GM12875 (cell line): Measurements from ENCODE around the gene UNKL.

ENCODE experiments used
- H3K4me3 ChIP-seq: one replicate; pipeline ENCODE4 v1.5.1; 2011; ENCODE audit warnings: low read depth, low read length, control low read depth
- TF ChIP-seq, protein P1 (sequence below): IDR thresholded peaks from 2 replicates; pipeline ENCODE4 v1.5.1; 2011; ENCODE audit warnings: low read depth, mild to moderate bottlenecking, control low read depth, inconsistent platforms, low read length, moderate library complexity, borderline replicate concordance; ENCODE audit not compliant: insufficient read depth

Gene UNKL

DNA sequence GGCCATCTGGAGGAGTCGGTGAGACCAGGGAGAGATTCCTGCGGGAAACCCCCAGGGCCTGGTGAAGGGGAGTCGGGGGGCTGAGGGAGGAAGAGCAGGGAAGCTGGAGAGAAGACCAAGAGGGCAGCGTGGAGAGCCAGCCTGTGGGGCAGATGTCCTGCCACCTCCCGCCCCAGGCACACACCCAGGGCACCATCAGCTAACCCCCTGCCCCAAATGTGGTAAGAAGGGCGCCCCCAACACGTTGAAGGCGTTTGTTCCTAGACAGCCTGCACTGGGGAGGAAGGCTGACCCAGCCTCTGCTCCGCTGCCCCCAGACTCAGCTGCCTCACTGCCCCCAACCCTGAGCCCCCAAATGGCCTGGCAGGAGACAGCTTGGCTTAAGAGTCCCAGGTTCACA lies 79.8 kb downstream of the UNKL start:
- no peak overlapping the region for H3K4me3 ChIP-seq
- TF ChIP-seq, protein P1, sequence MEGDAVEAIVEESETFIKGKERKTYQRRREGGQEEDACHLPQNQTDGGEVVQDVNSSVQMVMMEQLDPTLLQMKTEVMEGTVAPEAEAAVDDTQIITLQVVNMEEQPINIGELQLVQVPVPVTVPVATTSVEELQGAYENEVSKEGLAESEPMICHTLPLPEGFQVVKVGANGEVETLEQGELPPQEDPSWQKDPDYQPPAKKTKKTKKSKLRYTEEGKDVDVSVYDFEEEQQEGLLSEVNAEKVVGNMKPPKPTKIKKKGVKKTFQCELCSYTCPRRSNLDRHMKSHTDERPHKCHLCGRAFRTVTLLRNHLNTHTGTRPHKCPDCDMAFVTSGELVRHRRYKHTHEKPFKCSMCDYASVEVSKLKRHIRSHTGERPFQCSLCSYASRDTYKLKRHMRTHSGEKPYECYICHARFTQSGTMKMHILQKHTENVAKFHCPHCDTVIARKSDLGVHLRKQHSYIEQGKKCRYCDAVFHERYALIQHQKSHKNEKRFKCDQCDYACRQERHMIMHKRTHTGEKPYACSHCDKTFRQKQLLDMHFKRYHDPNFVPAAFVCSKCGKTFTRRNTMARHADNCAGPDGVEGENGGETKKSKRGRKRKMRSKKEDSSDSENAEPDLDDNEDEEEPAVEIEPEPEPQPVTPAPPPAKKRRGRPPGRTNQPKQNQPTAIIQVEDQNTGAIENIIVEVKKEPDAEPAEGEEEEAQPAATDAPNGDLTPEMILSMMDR: 0 out of 2 replicates have a peak, but pooled peaks have one; percentile 1

DNA sequence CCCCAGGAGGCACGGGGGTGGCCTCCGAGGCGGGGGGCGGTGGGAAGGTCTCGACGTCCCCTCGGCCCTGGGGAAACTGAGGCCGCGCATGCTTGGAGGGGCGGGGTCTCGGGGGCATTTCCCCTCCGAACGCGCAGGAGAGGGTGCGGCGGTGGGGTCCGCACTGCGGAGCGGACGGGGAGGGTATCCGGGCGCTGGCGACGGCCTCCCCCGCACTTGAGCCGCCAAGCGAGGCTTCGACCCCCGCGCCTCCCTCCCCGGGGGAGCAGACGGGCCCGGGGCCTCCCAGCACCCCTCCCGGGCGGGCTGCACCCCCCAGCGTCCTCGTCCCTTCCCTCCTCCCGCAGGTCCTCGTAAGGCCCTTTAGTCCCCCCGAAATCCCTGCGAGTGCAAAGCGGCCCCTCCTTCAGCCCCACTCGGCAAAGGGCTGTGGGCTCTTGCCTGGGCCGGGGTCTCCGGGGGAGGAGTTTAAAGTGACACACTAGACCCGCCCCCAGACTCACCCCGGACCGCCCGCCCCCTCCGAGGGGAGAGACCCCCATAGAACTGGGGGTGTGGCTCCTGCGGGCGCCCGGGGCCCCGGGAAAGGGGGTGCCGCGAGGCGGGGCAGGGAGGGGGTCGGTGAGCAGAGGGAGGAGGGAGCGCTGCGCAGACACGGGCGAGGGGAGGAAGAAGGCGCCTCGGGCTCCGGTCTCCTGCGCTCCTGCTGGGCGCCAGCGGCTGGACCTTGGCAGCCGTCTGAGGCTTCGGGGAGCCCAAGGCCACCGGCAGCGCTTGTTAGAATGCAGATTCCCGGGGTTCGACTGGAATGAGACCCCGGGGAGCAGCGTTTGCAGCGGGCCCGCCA lies 80.4 kb downstream of the UNKL start:
- no peak overlapping the region for H3K4me3 ChIP-seq
- TF ChIP-seq, protein P1: no peak

DNA sequence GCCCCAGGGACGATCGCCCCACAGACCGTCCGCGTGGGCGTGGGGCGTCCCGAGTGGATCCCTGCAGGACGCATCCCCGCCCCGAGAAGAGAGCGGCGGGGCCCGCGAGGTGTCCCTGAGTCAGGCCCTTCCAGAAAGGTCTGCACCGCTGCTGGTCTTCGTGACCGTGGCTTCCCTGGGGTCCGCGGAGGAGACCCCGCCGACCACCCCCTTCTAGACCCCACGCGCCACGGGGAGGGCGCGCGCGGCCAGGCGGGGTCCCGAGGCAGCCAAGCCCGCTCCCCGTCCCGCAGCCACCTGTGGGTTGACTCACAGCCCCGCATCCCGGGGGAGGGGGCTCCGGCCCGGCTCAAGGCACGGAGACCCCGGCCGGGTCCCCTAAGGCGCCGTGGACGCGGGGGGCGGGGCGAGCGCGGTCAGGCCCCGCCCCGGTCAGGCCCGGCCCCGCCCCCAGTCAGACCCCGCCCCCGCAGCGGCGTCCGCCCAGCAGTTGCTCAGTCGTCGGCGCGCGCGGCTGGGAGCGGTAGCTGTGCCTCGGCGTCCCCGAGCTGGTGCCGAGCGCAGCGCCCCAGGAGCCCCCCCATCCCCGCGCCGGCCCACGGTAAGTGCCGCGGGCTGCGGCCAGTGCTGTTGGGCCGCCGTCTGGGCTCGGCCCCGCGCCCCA lies 81.2 kb downstream of the UNKL start, which contains the start of gene BAIAP3:
BAIAP3 (plus strand) TSS at position 497 of the 664 bp plus-strand sequence. CDS start 4,905 bp downstream, outside the sequence.
- H3K4me3 ChIP-seq: no peak within 1 kb of the TSS
- TF ChIP-seq, protein P1: no peak

DNA sequence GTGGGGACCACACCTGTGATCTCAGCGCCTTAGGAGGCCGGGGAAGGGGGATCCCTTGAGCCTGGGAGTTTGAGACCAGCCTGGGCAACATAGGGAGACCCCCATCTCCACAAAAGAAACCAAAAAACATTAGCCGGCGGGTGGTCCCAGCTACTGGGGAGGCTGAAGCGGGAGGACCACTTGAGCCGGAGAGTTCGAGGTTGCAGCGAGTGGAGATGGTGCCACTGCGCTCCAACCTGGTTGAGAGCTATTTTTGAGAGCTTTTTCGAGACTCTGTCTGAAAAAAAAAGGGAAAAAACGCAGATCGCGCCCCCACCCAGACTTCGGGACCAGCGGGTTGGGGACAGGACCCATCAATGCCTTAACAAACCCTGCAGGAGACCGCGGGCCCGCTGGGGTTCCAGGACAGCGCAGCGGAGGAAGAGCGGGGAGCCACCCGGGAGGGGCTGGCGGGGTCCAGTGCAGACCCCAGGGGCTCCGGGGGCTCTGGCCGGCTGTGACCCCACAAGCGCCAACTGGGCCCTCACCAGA lies 81.8 kb downstream of the UNKL start:
- no peak overlapping the region for H3K4me3 ChIP-seq
- TF ChIP-seq, protein P1: no peak

DNA sequence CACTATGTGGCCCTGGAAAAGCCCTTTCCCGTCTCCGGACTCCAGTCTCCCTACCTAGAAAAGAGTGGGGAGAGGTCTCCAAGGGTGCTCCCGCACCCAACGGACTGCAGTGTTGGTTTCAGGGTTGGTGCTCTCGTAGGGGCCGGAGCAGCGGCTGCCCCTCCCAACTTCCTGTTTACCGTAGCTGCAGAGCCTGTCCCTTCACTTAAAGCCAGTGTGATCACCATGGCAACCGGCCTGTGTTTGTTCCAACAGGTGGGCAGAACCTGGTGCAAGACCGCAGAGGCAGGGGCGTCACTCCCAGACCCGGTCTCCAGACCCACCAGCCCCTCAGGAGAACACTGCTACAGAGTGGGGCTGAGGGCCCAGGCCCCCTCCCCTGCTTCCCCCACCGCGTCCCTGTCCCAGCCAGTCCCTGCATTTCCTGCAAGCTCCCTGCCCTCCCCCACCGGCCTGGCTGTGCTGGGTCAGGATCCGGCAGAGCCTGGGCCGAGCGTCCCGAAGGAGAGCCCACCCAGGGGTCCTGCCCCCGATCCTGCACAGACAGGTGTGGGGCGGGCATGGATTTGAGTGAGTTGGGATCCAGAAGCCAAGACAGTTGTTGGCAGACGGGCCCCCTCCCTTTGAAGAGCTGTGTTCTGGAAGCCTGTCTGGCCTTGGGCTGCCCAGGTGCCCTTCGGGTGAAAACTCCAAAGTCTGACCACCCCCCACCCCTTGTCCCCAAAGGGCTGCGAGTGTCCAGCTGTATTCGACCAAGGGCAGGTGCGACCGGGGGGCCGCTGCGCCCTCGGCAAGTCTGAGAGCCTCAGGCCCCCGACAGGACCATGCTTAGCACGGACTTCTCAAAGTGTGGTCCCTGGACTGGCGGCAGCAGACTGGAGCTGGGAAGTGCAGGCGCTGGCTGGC lies 82.5 kb downstream of the UNKL start:
- no peak overlapping the region for H3K4me3 ChIP-seq
- TF ChIP-seq, protein P1: no peak

DNA sequence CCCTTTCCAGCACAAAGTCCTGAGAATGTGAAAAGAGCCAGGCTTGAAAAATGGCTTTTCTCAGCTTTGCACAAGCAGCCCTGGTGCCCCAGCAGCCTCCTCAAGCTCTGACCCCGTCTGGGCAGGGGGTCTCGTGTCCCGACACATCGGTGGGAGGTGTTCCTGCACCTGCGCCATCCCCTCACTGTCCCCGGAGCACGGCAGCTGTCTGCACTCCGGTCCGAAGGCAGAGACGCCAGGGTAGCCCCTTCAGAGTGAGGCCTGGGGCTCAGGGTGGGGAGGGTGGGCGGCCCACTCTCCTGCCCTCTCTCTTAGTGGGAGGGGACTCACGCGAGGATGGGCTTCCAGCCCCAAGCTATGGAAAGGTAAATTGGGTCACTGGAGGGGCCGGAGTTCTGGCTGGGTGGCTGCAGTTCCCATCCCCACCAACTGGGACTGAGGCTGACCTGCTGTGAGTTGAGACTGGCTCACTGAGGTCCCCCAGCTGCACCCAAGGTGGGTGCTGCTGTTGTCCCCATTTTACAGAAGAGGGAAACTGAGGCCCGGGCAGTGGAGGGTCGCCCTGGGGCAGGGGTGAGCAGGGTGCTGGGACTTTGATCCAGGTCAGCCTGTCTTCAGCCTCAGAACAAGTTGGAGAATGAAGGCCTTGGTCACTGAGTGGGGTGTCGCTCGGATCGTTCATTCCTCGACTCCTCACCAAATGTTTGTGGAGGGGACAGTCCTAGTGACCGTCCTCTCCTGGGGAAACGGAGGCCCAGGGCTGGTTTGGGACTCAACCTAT lies 83.4 kb downstream of the UNKL start:
- H3K4me3 ChIP-seq: no peak overlapping the region
- TF ChIP-seq, protein P1: no peak
